ENCODE measurements around the gene RNF213. TPM values are rescaled to one million over a fixed set of nuclear protein-coding genes. Genes with fewer than 3 reads are reported as not detected.

The RNF213 gene
- total and polyA plus RNA-seq, 2 of the 8 experiments (the other 6 are each of a cell fraction or from before 2014, with no cell fraction given) = 33.8 to 62.8 TPM

GRCh38 chr17:80354336-80354735 is 93.7 kb downstream of the RNF213 start (continued):
- no peak for TF ChIP-seq RFX5 (IDR thresholded peaks at IDR 0.05; ENCODE audit: borderline replicate concordance, low read depth, low read length)
- TF ChIP-seq HDAC2 (IDR thresholded peaks at IDR 0.05; ENCODE audit: borderline replicate concordance in 1 of 2, low read depth in 2 of 2, low read length in 2 of 2) = no peak
- TF ChIP-seq KDM4A (IDR thresholded peaks at IDR 0.05; ENCODE audit: low read depth, low read length, severe bottlenecking) = no peak
- no peak for TF ChIP-seq USF2 (IDR thresholded peaks at IDR 0.05; ENCODE audit: low read length)
- no peak for TF ChIP-seq EGR1 (IDR thresholded peaks at IDR 0.05; ENCODE audit: borderline replicate concordance, low read depth, low read length)
- no peak for TF ChIP-seq TAF1 (IDR thresholded peaks at IDR 0.05; ENCODE audit: low read depth, low read length)

Measured in H1 (cell line).